CD4-positive, alpha-beta T cell treated with Interferon alpha-2 for 1 hour (primary cell): ENCODE measurements around the gene ACOT13.
"Not testable (repeated sequence)": the region's sequence is repeated elsewhere in the genome, so short reads cannot be mapped to it uniquely, and the experiment has no call there.

Source experiments
- DNase-seq, 2 donors: peaks; one replicate each; pipeline ENCODE4 v3.0.0-alpha.2; 2020 to 2022

The ACOT13 gene

GRCh38 chr6:24734166-24734565, 67.3 kb downstream of the ACOT13 start:
- no peak for DNase-seq

DNA sequence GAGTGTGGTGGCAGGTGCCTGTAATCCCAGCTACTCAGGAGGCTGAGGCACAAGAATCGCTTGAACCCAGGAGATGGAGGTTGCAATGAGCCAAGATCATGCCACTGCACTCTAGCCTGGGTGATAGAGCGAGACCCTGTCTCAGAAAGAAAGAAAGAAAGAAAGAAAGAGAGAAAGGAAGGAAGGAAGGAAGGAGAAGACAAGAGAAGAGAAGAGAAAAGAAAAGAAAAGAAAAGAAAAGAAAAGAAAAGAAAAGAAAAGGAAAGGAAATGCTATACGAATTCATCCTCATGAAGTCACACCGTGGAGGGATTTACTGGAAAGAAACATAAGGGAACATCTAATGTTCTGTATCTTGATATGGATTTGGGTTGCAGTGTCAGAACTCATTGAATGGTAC, 67.8 kb downstream of the ACOT13 start:
- not testable (repeated sequence) for DNase-seq

GRCh38 chr6:24738741-24739140, 71.9 kb downstream of the ACOT13 start:
- DNase-seq = no peak

DNA sequence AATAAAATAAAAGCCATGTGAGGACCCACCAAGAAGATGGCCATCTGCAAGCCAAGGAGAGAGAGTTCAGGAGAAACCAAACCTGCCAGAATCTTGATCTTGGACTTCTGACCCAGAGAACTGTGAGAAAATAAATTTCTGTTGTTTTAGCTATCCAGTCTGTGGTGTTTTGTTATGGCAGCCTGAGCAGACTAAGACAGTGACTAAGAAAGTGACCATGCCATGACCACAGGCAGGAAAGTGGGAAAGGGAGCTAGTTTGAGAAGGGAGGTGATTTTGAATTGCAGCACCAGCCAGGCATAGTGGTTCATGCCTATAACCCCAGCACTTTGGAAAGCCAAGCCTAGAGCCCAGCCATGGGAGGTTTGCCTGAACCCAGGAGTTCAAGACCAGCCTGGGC, 74.0 kb downstream of the ACOT13 start:
- DNase-seq = no peak

DNA sequence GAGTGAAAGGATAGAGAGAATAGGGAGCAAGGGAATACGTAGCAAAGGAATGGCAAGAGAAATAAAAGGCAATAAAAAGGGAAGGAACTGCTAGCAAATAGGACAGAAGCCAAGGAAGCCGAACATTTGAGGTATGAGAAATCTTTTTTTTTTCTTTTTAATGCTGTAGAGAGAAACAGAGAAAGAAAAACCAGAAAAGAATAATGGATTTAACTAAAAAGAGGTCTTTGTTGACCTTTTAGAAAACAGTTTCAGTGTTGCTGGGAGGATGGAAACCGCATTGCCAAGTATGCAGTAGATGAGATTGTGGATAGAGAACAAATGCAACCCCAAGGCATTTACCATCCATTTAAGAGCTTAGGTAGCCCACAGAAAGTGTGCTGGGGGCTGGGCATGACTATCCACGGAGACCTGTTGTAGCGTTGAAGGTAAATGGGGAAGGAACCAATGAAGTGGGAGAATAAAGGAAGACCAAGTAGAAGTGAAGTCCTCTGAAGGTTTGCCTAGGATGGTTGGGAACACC, 75.4 kb downstream of the ACOT13 start:
- no peak for DNase-seq

DNA sequence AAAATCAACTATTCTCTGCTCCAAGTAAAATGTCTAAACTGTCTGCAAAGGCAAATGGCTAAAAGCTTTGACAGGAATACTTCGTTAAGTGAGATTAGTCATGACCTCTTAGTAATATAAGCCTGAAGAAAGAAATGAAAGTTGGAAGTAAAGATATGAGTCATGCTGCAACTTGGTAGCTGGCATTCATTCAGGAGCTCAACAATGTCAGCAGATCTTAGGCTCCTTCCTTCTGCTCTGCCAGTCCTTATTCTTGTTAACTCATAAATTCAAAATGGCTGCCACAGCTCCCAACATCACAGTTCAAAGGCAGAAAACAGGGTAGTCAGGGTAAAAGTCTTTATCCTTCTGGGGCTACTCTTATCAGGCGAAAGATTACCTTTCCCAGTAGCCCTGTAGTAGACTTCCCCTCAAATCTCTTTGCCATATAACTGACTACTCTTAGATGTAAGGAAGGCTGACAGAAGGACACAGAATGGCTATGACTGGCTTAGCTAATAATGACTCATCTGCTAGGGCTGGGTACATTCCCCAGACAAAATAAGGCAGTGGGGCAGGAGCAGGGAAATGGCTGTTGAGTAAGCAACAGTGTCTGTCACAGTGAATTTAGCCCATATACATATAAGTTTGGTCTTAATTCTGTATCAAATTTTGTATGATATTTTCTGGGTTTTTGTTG, 76.5 kb downstream of the ACOT13 start:
- peak; percentile 10 to 46 for DNase-seq

- DNase-seq = no peak
These were observed 77.1 kb downstream of the ACOT13 start for GRCh38 chr6:24743944-24744335.

DNA sequence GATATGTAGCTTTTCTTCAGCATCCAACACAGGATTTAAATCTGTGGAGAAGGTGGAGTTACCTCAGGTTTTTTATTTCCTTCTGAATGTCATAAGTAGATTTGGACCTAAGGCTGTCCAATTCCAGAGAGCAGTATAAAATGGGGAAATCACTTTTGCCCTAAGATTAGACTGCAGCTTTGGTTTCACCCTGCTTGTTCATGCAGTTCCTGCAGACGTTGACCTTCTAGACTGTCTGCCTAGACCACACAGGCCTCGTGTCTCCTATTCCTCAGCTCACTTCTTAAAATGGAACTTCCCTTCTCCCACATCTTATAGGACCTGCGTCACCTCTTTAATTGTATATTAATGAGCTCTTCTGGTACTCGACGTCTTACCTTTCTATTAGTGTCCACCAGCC, 78.0 kb downstream of the ACOT13 start:
- peak in 1 of 2 donors; percentile 39 for DNase-seq

GRCh38 chr6:24749297-24749696, 82.4 kb downstream of the ACOT13 start:
- no peak for DNase-seq

DNA sequence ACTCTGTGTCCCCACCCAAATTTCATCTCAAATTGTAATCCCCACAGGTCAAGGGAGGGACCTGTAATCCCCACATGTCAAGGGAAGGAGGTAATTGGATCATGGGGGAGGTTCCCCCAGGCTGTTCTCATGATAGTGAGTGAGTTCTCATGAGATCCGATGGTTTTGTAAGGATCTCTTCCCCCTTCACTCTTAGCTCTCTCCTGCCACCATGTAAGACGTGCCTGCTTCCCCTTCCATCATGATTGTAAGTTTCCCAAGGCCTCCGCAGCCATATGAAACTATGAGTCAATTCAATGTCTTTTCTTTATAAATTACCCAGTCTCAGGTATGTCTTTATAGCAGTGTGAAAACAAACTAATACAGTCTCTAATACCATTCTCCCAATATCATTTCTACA, 84.0 kb downstream of the ACOT13 start:
- not testable (repeated sequence) for DNase-seq

- DNase-seq = no peak
These were observed 85.6 kb downstream of the ACOT13 start for GRCh38 chr6:24752503-24752902.

DNA sequence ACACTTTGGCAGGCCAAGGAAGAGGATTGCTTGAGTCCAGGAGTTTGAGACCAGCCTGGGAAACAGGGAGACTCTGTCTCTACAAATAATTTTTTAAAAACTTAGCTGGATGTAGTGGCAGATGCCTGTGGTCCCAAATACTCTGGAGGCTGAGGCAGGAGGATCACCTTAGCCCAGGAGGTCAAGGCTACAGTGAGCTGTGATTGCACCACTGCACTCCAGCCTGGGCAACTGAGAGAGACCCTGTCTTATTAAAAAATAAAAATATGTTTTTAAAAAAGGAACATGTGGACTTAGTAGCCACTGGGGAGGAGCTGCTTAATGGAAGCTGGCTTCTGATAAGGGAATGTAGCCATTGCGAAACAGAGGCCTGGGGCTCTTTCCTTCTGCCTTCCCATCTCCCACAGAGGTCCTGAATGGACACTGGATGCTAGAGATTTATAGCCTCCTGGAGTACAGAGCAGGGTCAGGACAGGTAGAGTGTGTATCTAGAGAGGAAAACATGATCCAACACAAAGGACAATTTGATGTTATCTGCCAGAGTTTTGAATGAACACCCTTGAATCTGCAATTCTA, 86.1 kb downstream of the ACOT13 start:
- DNase-seq = no peak

DNA sequence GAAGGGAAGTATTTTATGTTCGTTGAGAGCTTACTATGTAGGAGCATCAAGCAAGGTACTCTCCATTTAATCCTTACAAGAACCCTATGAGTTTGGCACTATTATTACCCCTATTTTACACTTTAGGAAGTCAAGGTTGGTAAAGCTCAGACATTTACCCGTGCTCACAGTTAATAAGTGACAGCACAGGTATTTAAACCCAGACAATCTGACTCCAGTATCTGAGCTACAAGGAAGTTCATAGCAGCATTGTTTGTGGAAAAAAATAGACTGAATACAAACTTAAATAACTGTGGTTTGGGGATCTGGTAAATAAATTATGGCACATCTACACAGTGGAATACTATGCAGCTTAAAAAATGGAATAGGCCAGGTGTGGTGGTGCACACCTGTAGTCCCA, 86.7 kb downstream of the ACOT13 start:
- no peak for DNase-seq

GRCh38 chr6:24754378-24754777, 87.5 kb downstream of the ACOT13 start:
- not testable (repeated sequence) for DNase-seq
